CD4-positive, alpha-beta T cell treated with Interleukin-17A for 1 hour (primary cell): ENCODE data around the gene BCL7C.
A peak's percentile ranks its signal among the peaks of the same experiment; 100 is the strongest.

Source experiments
- DNase-seq: peaks from one replicate; pipeline ENCODE4 v3.0.0-alpha.2; 2020

Gene BCL7C

DNA sequence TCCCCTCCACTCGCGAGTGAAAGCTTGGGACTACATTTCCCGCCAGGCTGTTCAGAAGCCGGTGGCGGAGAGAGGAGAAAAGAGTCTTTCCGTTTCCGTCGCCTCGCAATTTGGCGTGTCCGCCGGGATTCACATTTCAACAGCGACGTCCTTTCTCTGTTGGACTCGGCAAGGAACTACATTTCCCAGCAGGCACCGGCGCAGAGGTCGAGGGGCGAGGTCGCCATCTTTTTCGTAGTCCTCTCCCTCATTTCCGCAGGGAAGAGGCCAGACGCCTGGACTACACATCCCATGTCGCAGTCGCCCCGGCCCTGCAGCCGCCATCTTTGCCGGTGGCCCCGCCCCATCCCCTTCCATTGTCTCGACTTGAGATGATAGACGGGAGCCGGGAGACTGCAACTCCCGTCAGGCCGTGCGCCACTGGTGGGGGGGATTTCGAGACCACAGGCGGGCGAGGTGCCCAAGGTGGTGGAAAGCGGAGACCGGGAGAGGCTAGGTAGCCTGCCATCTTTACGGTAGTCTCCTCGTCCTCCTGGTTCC lies 28.6 kb upstream of the BCL7C start:
- DNase-seq = peak; percentile 100

DNA sequence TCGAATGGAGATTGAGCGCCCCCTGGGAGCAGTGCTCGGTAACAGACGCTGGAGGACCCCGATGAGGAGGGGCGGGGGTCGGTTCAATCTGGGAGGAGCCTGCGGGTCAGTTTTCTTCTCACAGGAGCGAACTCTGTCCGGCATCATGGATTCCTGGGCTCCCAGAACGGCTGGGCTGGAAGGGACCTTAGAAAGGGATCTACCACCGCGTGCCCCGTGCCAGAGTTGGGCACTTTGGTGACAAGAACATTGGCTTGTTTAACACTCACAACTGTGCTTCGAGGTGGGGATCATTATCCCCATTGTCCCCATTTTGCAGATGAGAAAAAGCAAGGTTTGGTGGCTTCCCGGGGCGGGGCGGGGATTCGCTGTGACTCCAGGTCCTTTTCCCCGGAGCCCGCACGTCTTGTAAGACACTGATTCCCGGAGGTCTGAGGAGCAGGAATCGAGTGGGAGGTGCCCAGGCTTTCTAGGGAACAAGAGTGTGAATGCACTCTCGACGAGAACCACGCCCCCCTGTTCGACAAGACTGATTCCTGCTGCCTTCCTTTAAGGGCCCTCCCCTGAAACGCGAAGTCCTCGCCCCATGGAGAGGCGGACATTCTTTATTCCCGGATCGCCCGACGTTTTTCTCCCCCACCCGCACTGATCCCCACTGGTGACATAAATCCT lies 28.0 kb upstream of the BCL7C start:
- peak; percentile 90 for DNase-seq

GRCh38 chr16:30921459-30921747 lies 27.5 kb upstream of the BCL7C start:
- DNase-seq = no peak

- DNase-seq = no peak
Measured at GRCh38 chr16:30920891-30921290, 27.0 kb upstream of the BCL7C start.

GRCh38 chr16:30918614-30919013 lies 24.7 kb upstream of the BCL7C start:
- no peak for DNase-seq

DNA sequence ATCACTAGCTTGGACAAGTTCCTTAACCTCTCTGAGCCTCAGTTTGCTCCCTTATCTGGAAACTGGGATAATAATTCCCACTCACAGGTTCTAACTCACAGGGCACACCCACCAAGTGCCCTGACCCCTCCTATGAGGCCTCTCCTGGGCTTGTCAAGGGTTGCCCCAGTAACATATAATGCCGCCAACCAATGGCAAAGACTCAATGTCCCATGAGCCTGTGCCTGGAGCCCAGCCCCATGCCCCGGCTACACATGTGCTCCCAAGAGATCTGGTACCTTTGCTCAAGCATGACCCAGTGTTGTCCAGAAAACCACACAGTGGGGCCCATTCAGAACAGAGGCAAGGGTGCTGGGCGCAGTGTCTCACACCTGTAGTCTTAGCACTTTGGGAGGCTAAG lies 21.0 kb upstream of the BCL7C start:
- DNase-seq = no peak

- DNase-seq = no peak
Measured at GRCh38 chr16:30912794-30913412, 19.0 kb upstream of the BCL7C start.

DNA sequence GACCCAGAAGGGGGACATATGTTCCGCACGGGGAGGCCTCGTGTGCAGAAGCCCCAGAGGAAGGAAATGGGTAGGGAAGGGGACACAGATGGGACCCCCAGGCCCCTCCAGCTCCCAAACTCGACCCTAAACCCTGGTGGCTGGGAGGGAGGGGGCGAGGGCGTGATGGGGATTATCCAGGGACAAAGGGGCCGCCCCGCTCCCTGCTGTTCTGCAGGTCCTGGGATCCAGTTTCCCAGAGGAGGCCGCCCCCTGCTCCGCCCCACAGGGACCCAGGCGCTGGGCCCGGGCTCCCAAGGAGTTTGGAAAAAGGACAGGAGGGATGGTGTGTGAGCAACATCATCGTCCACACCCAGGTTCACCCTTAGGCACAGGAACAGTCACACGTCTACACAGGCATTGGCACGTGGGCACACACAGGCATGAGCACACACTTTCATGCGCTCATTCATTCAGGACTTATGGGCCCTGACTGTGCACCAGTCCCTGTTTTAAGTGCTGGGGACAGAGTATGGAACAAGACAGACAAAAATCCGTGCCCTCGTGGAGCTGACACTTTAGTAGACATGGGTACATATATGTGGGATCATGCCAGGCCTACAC lies 16.7 kb upstream of the BCL7C start:
- DNase-seq = no peak

- DNase-seq = no peak
Measured at GRCh38 chr16:30907064-30907463, 13.2 kb upstream of the BCL7C start.

GRCh38 chr16:30904114-30904780 lies 10.4 kb upstream of the BCL7C start:
- DNase-seq = no peak

- DNase-seq = peak; percentile 31
Measured at GRCh38 chr16:30903596-30903995, 9.7 kb upstream of the BCL7C start.

GRCh38 chr16:30903002-30903401 lies 9.1 kb upstream of the BCL7C start:
- DNase-seq = peak; percentile 18

GRCh38 chr16:30902029-30902972 lies 8.4 kb upstream of the BCL7C start:
- DNase-seq = peak; percentile 60

DNA sequence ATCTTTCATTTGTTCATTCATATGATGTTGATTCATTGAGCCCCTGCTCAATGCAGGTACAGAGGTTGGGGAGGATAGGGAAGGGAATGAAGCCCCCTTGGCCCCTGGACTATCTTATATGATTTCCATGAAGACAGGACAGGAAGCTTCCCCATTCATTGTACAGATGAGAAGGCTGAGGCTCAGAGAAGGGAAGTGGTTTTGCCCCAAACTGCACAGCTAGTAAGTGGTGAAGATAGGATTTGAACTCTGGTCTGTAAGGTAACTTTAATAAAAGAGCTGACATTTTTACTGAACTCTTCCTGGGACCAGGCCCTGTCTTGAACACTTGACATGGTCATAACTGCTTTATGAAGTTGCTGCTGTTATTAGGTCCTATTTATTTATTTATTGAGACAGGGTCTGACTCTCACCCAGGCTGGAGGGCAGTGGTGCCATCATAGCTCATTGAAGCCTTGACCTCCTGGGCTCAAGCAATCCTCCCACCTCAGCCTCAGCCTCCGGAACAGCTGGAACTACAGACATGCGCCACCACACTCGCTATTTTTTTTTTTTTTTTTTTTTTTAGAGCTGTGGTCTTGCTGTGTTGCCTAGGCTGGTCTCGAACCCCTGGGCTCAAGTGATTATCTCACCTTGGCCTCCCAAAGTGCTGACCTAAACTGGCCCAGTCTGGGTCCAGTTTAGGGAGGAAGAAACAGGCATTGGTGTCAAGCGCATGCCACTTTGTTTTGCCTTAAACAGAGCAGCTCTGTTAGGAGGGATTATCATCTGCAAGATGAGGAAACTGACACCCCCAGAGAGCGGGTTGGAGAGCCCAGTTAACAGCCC lies 7.5 kb upstream of the BCL7C start:
- no peak for DNase-seq

DNA sequence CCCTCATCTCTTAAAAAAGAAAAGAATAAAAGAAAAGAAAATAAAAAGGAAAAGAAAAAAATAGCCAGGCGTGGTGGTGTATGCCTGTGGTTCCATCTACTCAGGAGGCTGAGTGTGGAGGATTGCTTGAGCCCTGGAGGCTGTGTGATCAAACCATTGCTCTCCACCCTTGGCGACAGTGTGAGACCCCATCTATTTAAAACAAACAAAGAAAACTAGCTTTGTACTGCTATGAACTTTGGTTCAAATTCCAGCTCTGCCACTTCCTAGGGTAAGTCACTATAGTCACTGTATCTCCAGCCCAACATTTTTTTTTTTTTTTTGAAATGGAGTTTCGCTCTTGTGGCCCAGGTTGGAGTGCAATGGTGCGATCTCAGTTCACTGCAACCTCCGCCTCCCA lies 6.7 kb upstream of the BCL7C start:
- DNase-seq = no peak

DNA sequence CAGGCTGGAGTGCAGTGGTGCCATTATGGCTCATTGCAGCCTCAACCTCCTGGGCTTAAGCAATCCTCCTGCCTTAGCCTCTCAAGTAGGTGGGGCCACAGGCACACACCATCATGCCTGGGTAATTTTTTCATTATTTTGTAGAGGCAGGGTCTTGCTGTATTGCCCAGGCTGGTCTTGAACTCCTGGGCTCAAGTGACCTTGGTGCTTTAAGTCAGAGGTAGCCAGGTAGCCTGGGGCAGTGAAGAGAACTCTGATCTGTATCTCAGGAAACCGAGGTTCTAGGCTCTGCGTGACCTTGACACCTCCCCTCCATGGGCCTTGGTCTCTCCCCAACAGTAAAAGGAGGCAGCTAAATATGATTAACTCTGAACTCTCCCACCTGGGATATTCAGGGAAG lies 5.9 kb upstream of the BCL7C start:
- DNase-seq = no peak

DNA sequence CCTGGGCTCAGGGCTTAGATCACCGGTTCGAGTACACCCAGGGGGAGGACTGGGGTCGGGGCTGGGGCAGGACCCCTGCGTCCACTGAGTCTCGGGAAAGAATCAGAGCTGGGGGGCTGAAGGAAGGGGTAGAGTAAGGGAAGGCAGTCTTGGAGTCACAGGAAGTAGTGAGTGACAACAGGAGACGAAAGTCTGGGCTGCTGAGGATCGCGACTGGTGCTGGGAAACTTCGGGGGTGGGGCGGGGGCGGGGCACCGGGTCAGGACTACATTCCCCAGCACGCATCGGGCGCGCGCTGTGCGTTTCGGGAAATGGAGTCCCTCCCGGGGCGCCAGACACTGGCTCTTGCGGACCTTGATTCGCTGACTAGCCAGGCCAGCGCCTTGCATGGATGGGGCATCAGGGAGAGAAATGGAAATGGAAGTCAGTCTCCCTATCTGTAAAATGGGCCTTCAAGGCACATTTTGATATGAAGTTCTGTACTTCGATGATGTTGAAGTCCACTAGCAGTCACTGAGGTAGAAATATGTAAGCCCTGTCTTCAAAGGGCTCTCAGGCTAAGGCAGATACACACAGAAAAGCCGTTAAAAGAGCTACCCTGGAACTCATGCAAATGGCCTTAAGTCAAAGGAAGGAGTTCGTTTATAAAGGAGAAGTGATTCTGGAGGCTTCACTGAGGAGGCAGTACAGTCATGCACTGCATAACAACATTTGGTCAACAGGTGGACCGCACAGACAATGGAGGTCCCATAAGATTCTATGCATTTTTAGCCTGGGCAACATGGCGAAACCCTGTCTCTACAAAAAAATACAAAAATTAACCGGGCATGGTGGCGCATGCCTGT lies 3.2 kb upstream of the BCL7C start:
- DNase-seq = peak; percentile 84

GRCh38 chr16:30896261-30896888 lies 2.5 kb upstream of the BCL7C start, which contains the start of gene CTF1:
Gene CTF1, plus strand, starts transcription at chr16:30896614. Its CDS starts 30 bp downstream, at chr16:30896644.
- no peak for DNase-seq

DNA sequence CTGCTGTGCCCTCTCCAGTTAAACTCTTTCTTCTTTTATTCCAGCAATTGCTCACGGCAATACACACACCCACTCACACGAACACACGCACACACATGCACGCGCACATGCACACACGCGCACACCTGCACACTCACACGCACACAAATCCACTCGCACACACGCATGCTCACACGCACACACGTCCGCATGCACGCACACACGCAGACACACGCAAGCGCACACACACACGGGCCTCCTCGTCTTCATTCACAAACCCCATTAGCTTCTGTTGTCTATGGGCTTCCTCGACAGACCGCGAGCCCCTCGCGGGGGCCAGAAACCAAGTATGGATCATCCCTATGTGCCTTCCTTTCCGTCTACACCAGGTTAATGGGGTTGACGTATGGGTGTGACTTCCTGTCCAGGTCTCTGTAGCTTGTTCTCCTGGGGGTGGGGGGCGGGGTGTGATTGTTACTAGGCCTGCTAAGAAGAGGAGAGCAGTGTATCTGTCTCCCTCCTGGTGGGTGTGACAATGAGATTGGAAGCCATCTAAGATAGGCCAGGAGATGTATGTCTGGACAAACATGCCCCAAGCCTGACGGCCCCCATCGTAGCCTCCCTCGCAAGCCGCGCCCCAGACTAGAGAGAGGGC lies 1.9 kb upstream of the BCL7C start:
- DNase-seq = peak; percentile 22
